H1 (cell line): ENCODE measurements around the gene WDR59. TPM values are rescaled to one million over a fixed set of nuclear protein-coding genes. Genes with fewer than 3 reads are reported as not detected.

Experiments
- CTCF ChIA-PET: fragments of 300-600 bp; sonication (Branson Sonifier 250); formaldehyde crosslinking; loops from one replicate; lab custom pipeline; 2021; ENCODE audit not compliant: partially characterized antibody; lab: Charles Lee
- POLR2A ChIA-PET: fragments of 300-600 bp; sonication (Branson Sonifier 250); formaldehyde crosslinking; loops from one replicate; lab custom pipeline; 2021; ENCODE audit warnings: inconsistent platforms; ENCODE audit not compliant: partially characterized antibody; lab: Charles Lee
- DNase-seq, 2 experiments: peaks; one replicate each; pipeline versions ENCODE4 v3.0.0 to v3.0.0-alpha.2; 2010 to 2022; ENCODE audit warnings: low spot score in 2 of 2, low read depth in 1 of 2, mixed read lengths in 1 of 2
- FAIRE-seq: peaks from 2 replicates; lab custom pipeline; 2011; peaks lifted over from hg19 to GRCh38; lab: Jason Lieb, UNC
- H2AFZ ChIP-seq: 2 replicates; pipeline ENCODE4 v1.8.1; 2012; ENCODE audit warnings: low read length, inconsistent platforms
- H2AK5ac ChIP-seq: 2 replicates; pipeline ENCODE4 v1.6.1; 2013; ENCODE audit warnings: low read depth, low read length
- H2BK120ac ChIP-seq: replicated peaks from 2 replicates; pipeline ENCODE3; 2013; ENCODE audit warnings: low read depth, low read length, inconsistent platforms
- H2BK12ac ChIP-seq: 2 replicates; pipeline ENCODE4 v1.6.1; 2013; ENCODE audit warnings: low read depth, low read length
- H2BK15ac ChIP-seq: 2 replicates; pipeline ENCODE4 v1.6.1; 2013; ENCODE audit warnings: low read length
- H2BK20ac ChIP-seq: 2 replicates; pipeline ENCODE4 v1.6.1; 2013; ENCODE audit warnings: low read length
- H2BK5ac ChIP-seq: 2 replicates; pipeline ENCODE4 v1.6.1; 2013; ENCODE audit warnings: low read depth, low read length
- H3K14ac ChIP-seq: 2 replicates; pipeline ENCODE4 v1.6.1; 2013; ENCODE audit warnings: inconsistent platforms; ENCODE audit not compliant: insufficient read length
- H3K18ac ChIP-seq: 2 replicates; pipeline ENCODE4 v1.6.1; 2013; ENCODE audit warnings: low read length; ENCODE audit errors: extremely low read depth
- H3K23ac ChIP-seq: 2 replicates; pipeline ENCODE4 v1.6.1; 2013; ENCODE audit warnings: inconsistent platforms; ENCODE audit not compliant: insufficient read length
- H3K23me2 ChIP-seq: 2 replicates; pipeline ENCODE4 v1.6.1; 2013; ENCODE audit warnings: low read depth, low read length
- H3K27ac ChIP-seq: 2 replicates; pipeline ENCODE4 v1.6.1; 2011; ENCODE audit warnings: low read depth, low read length, inconsistent platforms
- H3K27me3 ChIP-seq, 4 experiments: replicated peaks in 1 of 4; 1 replicate in 1 of 4; 2 replicates in 3 of 4; pipeline versions ENCODE4 v1.6.1 to v1.8.1; 2011 to 2013; ENCODE audit warnings: low read length in 3 of 4, mild to moderate bottlenecking in 3 of 4, inconsistent platforms in 2 of 4, mixed read lengths in 2 of 4, moderate library complexity in 1 of 4; ENCODE audit not compliant: control insufficient read depth in 3 of 4, insufficient read depth in 3 of 4; ENCODE audit errors: extremely low read depth in 1 of 4
- H3K36me3 ChIP-seq, 4 experiments: 2 replicates each; pipeline versions ENCODE4 v1.6.1 to v1.8.1; 2011 to 2013; ENCODE audit warnings: mild to moderate bottlenecking in 4 of 4, low read length in 3 of 4, moderate library complexity in 2 of 4, control low read depth in 1 of 4, inconsistent platforms in 1 of 4; ENCODE audit not compliant: insufficient read depth in 4 of 4, control insufficient read depth in 2 of 4
- H3K4ac ChIP-seq: replicated peaks from 2 replicates; pipeline ENCODE3; 2013; ENCODE audit warnings: low read length, low read depth, mixed read lengths, inconsistent platforms; ENCODE audit not compliant: insufficient read length
- H3K4me1 ChIP-seq, 4 experiments: replicated peaks in 1 of 4; 1 replicate in 1 of 4; 2 replicates in 3 of 4; pipeline versions ENCODE4 v1.6.1 to v1.8.1; 2011 to 2013; ENCODE audit warnings: low read length in 3 of 4, inconsistent platforms in 2 of 4, mixed read lengths in 1 of 4; ENCODE audit not compliant: insufficient read depth in 4 of 4, control insufficient read depth in 3 of 4
- H3K4me2 ChIP-seq, 2 experiments: 2 replicates each; pipeline versions ENCODE4 v1.6.1 to v1.8.1; 2011 to 2013; ENCODE audit warnings: low read depth in 2 of 2, low read length in 2 of 2, control low read depth in 1 of 2, inconsistent platforms in 1 of 2, mild to moderate bottlenecking in 1 of 2; ENCODE audit not compliant: insufficient read depth in 1 of 2
- H3K4me3 ChIP-seq, 4 experiments: fragments of 200-600, 300-600 bp in 1 of 4; sonication (generic), shearing (Covaris generic), sonication (Bioruptor Twin) in 1 of 4; 2 replicates each; pipeline versions ENCODE4 v1.5.1 to v1.8.1; 2011 to 2016; ENCODE audit warnings: low read length in 4 of 4, low read depth in 3 of 4, control low read depth in 2 of 4, inconsistent platforms in 2 of 4, mild to moderate bottlenecking in 2 of 4, mixed read lengths in 1 of 4, moderate library complexity in 1 of 4; ENCODE audit not compliant: insufficient read depth in 2 of 4; ENCODE audit errors: extremely low read depth in 1 of 4
- H3K56ac ChIP-seq: replicated peaks from 2 replicates; pipeline ENCODE3; 2013; ENCODE audit warnings: low read depth, mild to moderate bottlenecking, mixed read lengths, low read length, inconsistent platforms; ENCODE audit not compliant: insufficient read length
- H3K79me1 ChIP-seq: 2 replicates; pipeline ENCODE4 v1.6.1; 2013; ENCODE audit warnings: low read depth, low read length, control low read depth
- H3K79me2 ChIP-seq, 2 experiments: 2 replicates each; pipeline versions ENCODE4 v1.6.1 to v1.8.1; 2012 to 2013; ENCODE audit warnings: low read length in 2 of 2, mild to moderate bottlenecking in 2 of 2, inconsistent platforms in 1 of 2; ENCODE audit not compliant: insufficient read depth in 2 of 2, control insufficient read depth in 1 of 2
- H3K9ac ChIP-seq, 4 experiments: replicated peaks in 1 of 4; 1 replicate in 1 of 4; 2 replicates in 3 of 4; pipeline versions ENCODE4 v1.6.1 to v1.8.1; 2011 to 2013; ENCODE audit warnings: low read depth in 3 of 4, low read length in 3 of 4, control low read depth in 2 of 4, mild to moderate bottlenecking in 2 of 4, moderate library complexity in 2 of 4, inconsistent platforms in 1 of 4; ENCODE audit errors: extremely low read depth in 1 of 4
- H3K9me3 ChIP-seq, 2 experiments: 2 replicates each; pipeline versions ENCODE4 v1.6.1 to v1.8.1; 2012 to 2013; ENCODE audit warnings: mild to moderate bottlenecking in 2 of 2, moderate library complexity in 2 of 2, control low read depth in 1 of 2, inconsistent platforms in 1 of 2, low read depth in 1 of 2, low read length in 1 of 2, mixed read lengths in 1 of 2; ENCODE audit not compliant: insufficient read depth in 2 of 2
- H4K20me1 ChIP-seq, 2 experiments: replicated peaks in 1 of 2; 2 replicates each; pipeline versions ENCODE3 to v1.8.1; 2011 to 2013; ENCODE audit warnings: inconsistent platforms in 2 of 2, low read length in 2 of 2, mild to moderate bottlenecking in 1 of 2; ENCODE audit not compliant: insufficient read depth in 2 of 2, control insufficient read depth in 1 of 2
- H4K5ac ChIP-seq: 2 replicates; pipeline ENCODE4 v1.6.1; 2013; ENCODE audit warnings: low read length, low read depth, mixed read lengths, inconsistent platforms; ENCODE audit not compliant: insufficient read length
- H4K8ac ChIP-seq: 2 replicates; pipeline ENCODE4 v1.8.0; 2013; ENCODE audit warnings: mild to moderate bottlenecking, moderate library complexity, low read length, inconsistent platforms; ENCODE audit not compliant: insufficient read depth; ENCODE audit errors: extremely low read depth
- H4K91ac ChIP-seq: replicated peaks from 2 replicates; pipeline ENCODE3; 2013; ENCODE audit warnings: low read length, mixed read lengths, inconsistent platforms; ENCODE audit not compliant: insufficient read length
- ASH2L ChIP-seq: fragments of 200-600, 300-600 bp; sonication (generic); IDR thresholded peaks from one replicate; pipeline ENCODE4 v1.7.1; 2017; ENCODE audit warnings: low read length
- CEBPB ChIP-seq: IDR thresholded peaks from 2 replicates; pipeline ENCODE4 v1.6.1; 2012; ENCODE audit warnings: low read depth, low read length
- CTCF ChIP-seq, 3 experiments: IDR thresholded peaks; 1 replicate in 2 of 3; 2 replicates in 1 of 3; pipeline versions ENCODE4 v1.5.1 to v1.6.1; 2011; ENCODE audit warnings: low read length in 3 of 3, mild to moderate bottlenecking in 3 of 3, inconsistent platforms in 2 of 3, low read depth in 1 of 3, moderate library complexity in 1 of 3; ENCODE audit not compliant: insufficient read depth in 1 of 3; ENCODE audit errors: control extremely low read depth in 1 of 3
- GTF2F1 ChIP-seq: IDR thresholded peaks from 2 replicates; pipeline ENCODE4 v1.6.1; 2012; ENCODE audit warnings: low read depth, low read length, improper control_type of control experiment, borderline replicate concordance
- MAX ChIP-seq: IDR thresholded peaks from 2 replicates; pipeline ENCODE4 v1.6.1; 2012; ENCODE audit warnings: inconsistent platforms
- SIX5 ChIP-seq: IDR thresholded peaks from 2 replicates; pipeline ENCODE4 v1.6.1; 2011; ENCODE audit warnings: mild to moderate bottlenecking, low read depth, low read length
- SP1 ChIP-seq: IDR thresholded peaks from 2 replicates; pipeline ENCODE4 v1.6.1; 2011; ENCODE audit warnings: low read depth, low read length
- SP2 ChIP-seq: IDR thresholded peaks from 2 replicates; pipeline ENCODE4 v1.6.1; 2012; ENCODE audit warnings: mild to moderate bottlenecking, low read length, inconsistent platforms
- TEAD4 ChIP-seq: IDR thresholded peaks from 2 replicates; pipeline ENCODE4 v1.6.1; 2012; ENCODE audit warnings: low read depth, low read length, inconsistent platforms, mixed read lengths
- YY1 ChIP-seq: IDR thresholded peaks from 2 replicates; pipeline ENCODE4 v1.6.1; 2011; ENCODE audit warnings: low read depth, mild to moderate bottlenecking, low read length
- WGBS, 2 experiments: shearing (Covaris generic) in 1 of 2; methylation state at CpG; one replicate each; pipeline versions ENCODE4 v1.1.6 to v1.1.7; 2013 to 2015; ENCODE audit warnings: low lambda C conversion rate in 2 of 2, mixed read lengths in 2 of 2, inconsistent platforms in 1 of 2, low coverage in 1 of 2, missing lambda C conversion rate in 1 of 2; ENCODE audit not compliant: insufficient replicate concordance in 2 of 2, insufficient coverage in 1 of 2, insufficient read length in 1 of 2; ENCODE audit errors: extremely low coverage in 1 of 2, missing lambda C conversion rate in 1 of 2; 5-methylcytosine and 5-hydroxymethylcytosine counted together
- polyA plus RNA-seq, 7 experiments: library from polyadenylated mRNA; depleted of rRNA in 3 of 7; stranded (reverse) in 5 of 7; unstranded in 2 of 7; fragments of >200 nt in 5 of 7; fragments of 200-250 nt in 2 of 7; gene quantifications; 1 replicate in 5 of 7; 2 replicates in 1 of 7; 4 replicates in 1 of 7; pipeline versions ENCODE4 v1.2.1 to v1.2.3, GENCODE V29; 2011 to 2013; ENCODE audit warnings: missing spikeins in 2 of 7, mixed read lengths in 2 of 7
- total RNA-seq: library from RNA; stranded (reverse); fragmentation: NEBNext Ultra II Directional; extraction: Animal tissue kit (Norgen Biotek cat#: 25700); gene quantifications from 2 replicates; pipeline ENCODE4 v1.2.1, GENCODE V29; 2021
- TF ChIP-seq, protein P1 (sequence below): IDR thresholded peaks from 2 replicates; pipeline ENCODE4 v1.6.1; 2012; ENCODE audit warnings: inconsistent platforms

Gene WDR59
- total and polyA plus RNA-seq, 2 of the 8 experiments (the other 6 are each of a cell fraction or from before 2014, with no cell fraction given), result 84.2 to 124 TPM

- no peak overlapping the region for H2BK120ac ChIP-seq
- H3K9me3 ChIP-seq, result no peaks in the 10 kb centered on the region
- DNase-seq (no peak), FAIRE-seq (no peak)
- H2BK20ac ChIP-seq, result no peak overlapping the region
- H3K79me2 ChIP-seq, result peaks cover 0 to 45% of the 10 kb centered on the region in 2 experiments; a peak in 2 of 4 replicates
- no peak overlapping the region for H3K18ac ChIP-seq
- H3K4me3 ChIP-seq, result no peak overlapping the region
- no peak overlapping the region for H3K56ac ChIP-seq
- H4K20me1 ChIP-seq, result peaks cover 3 to 5% of the 10 kb centered on the region in 2 experiments
- no peak overlapping the region for H3K23ac ChIP-seq
- no peak overlapping the region for H2AFZ ChIP-seq
- H3K14ac ChIP-seq, result no peak overlapping the region
- H4K91ac ChIP-seq, result no peak overlapping the region
- CTCF ChIA-PET, result interaction anchor here (1.0 to 5.6 kb wide), 9 partner anchors 11 to 149 kb away, joined by 3 to 36 read pairs (median 5); partner anchors contain the start of gene LDHD
- H3K79me1 ChIP-seq, result peaks cover 2% of the 10 kb centered on the region; the same call in 1 of the 2 replicates
- no peak overlapping the region for H3K27ac ChIP-seq
- no peak overlapping the region for H4K5ac ChIP-seq
- peaks cover 0 to 10% (median 1%) of the 10 kb centered on the region in 4 experiments; a peak in 4 of 8 replicates for H3K36me3 ChIP-seq
- no peak overlapping the region for H3K9ac ChIP-seq
- no peaks in the 10 kb centered on the region for H3K4me1 ChIP-seq
- H2BK12ac ChIP-seq, result no peak overlapping the region
- POLR2A ChIA-PET, result interaction anchor here (1.6 to 2.4 kb wide), 2 partner anchors 9 to 30 kb away, joined by 4 to 9 read pairs; no protein-coding TSS in a partner anchor
- H2AK5ac ChIP-seq, result no peak overlapping the region
- H2BK5ac ChIP-seq, result no peak overlapping the region
- H2BK15ac ChIP-seq, result no peak overlapping the region
- 86% methylated on average over 1 of the region's 1 CpG; no CpG with 5 or more reads in 1 of the 2 experiments for WGBS, 2 experiments
- H4K8ac ChIP-seq, result no peak overlapping the region
- H3K27me3 ChIP-seq, result no peaks in the 10 kb centered on the region; a peak in 1 of 7 replicates
- H3K23me2 ChIP-seq, result peaks cover 3% of the 10 kb centered on the region; the same call in 1 of the 2 replicates
- H3K4me2 ChIP-seq, result no peak overlapping the region
- H3K4ac ChIP-seq, result no peak overlapping the region
- TF ChIP-seq CEBPB (no peak), SP1 (no peak), ASH2L (no peak), GTF2F1 (no peak), CTCF (IDR thresholded peaks at IDR 0.05; ENCODE audit: control extremely low read depth in 1 of 3, insufficient read depth in 1 of 3, low read depth in 1 of 3, low read length in 3 of 3) (no peak), SP2 (no peak), MAX (no peak), YY1 (no peak), SIX5 (no peak), TEAD4 (no peak)
- TF ChIP-seq, protein P1, sequence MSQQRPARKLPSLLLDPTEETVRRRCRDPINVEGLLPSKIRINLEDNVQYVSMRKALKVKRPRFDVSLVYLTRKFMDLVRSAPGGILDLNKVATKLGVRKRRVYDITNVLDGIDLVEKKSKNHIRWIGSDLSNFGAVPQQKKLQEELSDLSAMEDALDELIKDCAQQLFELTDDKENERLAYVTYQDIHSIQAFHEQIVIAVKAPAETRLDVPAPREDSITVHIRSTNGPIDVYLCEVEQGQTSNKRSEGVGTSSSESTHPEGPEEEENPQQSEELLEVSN, result no peak
These were observed 2.7 kb downstream of the WDR59 start for GRCh38 chr16:74982256-74982655.
